Retinal pigment epithelial cell (primary cell): Measurements from ENCODE around the gene CPE.

Experiments
- DNase-seq: peaks from one replicate; pipeline ENCODE4 v3.0.0-alpha.2; 2010; ENCODE audit warnings: low read depth
- H3K4me3 ChIP-seq: 2 replicates; pipeline ENCODE4 v1.5.1; 2011; ENCODE audit warnings: mild to moderate bottlenecking, low read length, control low read depth, moderate library complexity
- TF ChIP-seq, protein P1 (sequence below): conservative IDR thresholded peaks from 2 replicates; pipeline ENCODE4 v1.5.1; 2011; ENCODE audit warnings: low read depth, low read length, control low read depth, inconsistent platforms

Gene CPE

GRCh38 chr4:165541851-165542459 lies 163.1 kb downstream of the CPE start:
- no peak for DNase-seq
- no peak overlapping the region for H3K4me3 ChIP-seq
- TF ChIP-seq, protein P1, sequence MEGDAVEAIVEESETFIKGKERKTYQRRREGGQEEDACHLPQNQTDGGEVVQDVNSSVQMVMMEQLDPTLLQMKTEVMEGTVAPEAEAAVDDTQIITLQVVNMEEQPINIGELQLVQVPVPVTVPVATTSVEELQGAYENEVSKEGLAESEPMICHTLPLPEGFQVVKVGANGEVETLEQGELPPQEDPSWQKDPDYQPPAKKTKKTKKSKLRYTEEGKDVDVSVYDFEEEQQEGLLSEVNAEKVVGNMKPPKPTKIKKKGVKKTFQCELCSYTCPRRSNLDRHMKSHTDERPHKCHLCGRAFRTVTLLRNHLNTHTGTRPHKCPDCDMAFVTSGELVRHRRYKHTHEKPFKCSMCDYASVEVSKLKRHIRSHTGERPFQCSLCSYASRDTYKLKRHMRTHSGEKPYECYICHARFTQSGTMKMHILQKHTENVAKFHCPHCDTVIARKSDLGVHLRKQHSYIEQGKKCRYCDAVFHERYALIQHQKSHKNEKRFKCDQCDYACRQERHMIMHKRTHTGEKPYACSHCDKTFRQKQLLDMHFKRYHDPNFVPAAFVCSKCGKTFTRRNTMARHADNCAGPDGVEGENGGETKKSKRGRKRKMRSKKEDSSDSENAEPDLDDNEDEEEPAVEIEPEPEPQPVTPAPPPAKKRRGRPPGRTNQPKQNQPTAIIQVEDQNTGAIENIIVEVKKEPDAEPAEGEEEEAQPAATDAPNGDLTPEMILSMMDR: no peak

- TF ChIP-seq, protein P1: no peak
- no peak for DNase-seq
- H3K4me3 ChIP-seq: no peak overlapping the region
Measured at GRCh38 chr4:165542476-165542875, 163.7 kb downstream of the CPE start.
